COR-L47 (cell line): ENCODE results near the gene EMX2.

Experiments
- DNase-seq: peaks from one replicate; lab custom pipeline; 2025; lab: John Stamatoyannopoulos, UW

Gene EMX2

DNA sequence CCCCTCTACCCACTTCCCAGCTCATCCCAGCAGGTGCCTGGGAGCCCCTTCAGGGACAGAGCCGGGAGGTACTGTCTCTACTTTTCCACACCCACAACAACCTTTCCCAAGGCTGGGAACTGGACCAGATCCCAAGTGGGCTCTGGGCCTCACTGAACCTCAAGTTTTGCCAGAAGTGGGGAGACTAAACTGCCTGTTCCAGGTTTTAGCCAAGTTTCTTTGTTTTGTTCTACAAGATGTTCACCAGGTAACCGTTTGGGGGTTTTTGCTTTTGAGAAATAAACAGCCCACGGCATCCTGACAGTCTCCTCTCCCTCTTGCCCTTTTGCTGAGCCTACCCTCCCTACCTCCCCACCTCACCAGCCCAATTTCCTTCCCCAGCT is 10.6 kb upstream of the EMX2 start:
- DNase-seq: no peak

DNA sequence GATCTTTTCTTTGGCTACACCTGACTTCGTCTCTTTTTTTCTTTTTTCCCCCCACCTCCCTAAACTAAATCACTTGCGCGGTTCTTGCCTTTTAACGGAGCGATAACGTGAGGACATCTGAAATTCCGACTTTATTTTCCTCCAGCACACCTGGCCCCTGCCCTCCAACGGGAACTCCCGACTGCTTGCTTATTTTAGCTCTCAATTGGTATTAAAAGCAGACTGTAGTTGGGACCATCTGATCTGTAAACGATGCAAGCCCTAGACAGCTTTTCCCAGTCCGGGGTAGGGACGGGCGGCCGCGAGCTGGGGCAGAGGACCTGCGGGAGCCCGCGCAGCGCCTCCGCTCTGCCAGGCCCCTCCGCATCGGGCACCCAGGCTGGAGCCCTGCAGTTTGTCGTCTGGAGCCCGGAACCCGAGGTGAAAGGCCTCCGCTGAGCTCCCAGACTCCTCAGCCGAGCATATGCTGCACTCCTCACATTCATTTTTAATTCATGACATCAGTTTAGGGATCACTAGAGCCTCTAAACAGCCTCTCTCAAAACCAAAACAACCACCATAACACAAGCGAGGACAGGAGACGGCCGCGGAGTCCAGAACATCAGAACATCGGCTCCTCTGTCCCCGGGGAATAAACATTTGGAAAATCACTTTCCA is 10.0 kb upstream of the EMX2 start:
- DNase-seq: no peak

- no peak for DNase-seq
Measured at GRCh38 chr10:117533507-117534281, 8.9 kb upstream of the EMX2 start.

DNA sequence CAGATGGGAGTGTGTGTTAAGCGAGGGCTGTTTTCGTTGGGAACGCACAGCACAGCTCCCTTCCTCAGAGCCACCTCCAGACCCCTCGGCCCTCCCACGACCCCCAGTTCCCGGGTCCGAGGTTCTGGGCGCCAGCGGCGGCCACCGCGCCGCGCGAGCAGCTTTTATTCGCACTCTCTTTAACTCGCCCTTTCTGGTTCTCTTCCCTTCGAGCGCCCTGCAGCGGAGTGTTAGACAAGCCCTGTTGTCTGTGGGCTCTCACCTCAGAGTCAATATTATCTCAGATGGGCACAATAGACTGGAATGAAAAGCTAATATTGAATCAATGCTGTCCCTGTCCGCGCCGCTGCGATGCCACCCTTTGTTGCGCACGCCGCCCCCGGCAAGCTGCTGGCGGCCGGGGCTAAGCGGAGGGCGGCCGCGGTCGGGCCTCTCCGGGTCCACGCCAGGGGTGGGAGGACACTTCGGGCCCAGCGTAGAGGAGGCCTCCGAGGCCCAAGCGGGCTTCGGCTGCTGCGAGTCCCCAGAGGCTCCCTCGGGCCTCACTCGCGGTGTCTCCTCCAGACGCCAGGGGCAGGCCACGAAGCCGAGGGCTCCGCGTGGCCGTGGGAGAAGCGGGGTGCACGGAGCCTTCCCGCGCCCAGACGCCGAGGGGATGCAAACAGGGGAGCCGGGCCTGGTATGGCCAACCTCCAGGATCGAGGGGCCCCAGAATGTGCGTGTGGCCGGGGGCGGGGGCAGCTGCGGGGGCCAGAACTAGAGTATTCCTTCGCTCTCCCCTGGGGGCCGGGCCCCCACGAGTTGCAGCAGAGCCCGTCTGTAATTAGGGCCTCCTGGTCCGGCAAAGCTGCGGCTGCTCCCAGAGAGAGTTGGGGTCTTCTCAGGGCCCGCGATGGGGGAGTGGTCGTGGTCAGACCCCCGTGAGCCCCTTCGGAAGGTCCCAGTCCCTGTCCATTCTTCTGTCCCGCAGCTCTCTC is 7.9 kb upstream of the EMX2 start:
- DNase-seq: no peak

DNA sequence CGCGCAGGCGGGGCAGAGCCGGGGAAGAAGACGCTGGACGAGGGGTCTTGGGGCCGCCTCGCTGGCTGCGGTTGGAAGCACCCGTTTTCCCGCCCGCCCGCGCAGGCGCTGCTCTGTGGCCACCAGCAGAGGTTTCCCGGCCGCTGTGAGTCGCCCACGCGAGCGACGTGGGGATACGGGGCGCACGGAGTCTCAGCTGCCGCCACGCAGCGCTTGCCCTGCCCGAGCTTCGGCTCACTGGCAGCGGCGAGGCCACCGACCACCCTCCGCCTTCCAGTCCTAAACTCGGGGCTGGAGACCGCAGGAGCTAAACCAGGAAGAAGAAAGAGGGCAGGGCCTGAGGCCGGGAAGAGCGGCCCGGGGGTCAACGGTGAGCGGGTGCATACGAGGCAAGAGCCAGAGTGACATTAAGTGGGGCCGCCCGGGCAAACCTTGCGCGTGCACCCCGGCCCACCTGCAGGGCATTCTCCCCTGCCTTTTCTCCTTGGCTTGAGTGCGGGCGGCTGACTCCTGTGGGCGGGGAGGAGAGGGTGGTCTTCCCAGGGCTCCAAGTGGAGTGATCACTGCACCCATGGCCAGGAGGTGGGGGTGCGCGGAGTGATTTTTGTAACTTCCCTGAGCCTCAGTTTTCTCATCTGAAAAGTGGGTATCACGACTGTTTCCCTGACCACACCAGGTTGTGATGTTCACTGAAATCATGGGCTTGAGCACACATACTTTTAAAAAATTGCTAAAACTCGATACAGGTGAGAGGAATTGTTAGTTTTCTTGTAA is 7.1 kb upstream of the EMX2 start:
- no peak for DNase-seq

GRCh38 chr10:117536072-117536865 is 6.3 kb upstream of the EMX2 start:
- no peak for DNase-seq

DNA sequence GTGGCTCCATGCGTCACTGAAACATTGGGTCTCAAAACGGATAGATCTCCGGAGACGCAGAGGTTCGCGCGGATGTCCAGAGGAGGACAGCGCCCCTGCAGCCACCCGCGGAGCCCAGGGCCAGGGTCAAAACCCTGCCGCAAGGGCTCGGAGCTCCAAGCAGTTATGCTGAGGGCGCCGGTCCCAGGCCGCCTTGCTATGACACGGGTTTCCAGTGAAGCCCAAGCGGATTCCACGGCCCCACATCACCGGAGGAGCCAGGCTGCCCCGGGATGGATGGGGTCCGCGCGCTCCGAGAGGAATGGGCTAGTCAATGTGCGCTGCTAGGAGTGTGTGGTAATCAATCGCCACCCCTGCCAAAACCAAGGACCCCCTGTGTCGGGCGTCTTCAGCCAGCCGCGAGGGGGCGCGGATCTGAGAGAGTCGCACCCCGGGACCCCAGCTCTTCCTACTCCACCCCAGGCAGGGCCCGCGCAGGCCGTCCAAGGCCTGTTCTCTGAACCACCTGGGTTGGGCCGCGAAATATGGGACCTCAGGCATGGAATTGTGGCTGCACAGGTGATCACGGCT is 5.6 kb upstream of the EMX2 start:
- DNase-seq: no peak

DNA sequence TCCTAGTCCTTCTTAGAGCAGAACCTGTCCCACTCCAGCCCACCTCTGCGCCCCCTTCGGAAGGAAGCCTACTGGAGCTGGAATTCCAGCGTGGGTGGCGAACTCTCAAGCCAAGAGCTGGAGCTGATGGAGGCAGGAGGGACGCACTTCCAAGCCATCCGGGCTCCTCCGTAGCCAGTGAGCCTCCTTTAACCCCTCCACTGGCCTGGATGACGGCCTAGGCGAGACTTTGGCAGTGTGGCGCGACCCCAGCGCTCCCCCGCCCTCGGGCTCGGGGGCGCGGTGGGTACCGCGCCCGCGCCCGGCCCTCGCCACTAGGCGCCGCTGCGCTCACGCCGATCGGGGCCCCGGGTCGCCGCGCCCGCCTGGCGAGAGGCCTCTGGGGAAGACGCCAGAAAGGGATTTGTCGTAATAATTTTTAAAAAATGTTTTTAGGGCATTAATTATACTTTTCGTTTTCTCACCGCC is 5.1 kb upstream of the EMX2 start:
- DNase-seq: no peak

DNA sequence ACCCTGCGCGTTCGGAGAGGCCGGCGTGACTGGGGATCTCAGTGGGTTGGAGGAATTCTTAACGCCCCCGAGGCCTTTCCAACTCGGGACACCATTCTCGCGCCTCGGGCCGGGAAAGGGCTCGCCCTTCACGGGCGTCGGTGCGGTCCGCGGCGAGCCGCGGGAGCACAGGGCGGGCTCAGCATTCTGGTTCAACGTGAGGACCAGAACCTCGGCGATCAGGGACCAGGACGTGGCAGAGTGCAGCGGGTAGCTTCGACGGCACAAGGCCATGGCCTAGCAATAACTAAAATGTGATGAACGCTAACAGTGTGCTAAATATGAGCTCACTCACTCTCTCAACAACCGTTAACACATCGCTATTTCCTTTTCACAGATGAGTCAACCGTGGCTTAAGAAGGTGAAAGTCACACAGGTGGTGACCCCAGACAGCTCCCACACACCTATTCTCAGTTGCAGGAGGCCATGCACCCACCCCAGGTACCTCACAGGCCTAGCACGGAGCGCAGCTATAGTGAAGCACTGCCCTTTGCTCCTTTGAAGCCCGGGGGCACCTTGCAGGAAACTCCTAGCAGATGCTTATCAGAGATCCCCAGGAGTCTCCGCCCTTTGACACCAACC is 4.5 kb upstream of the EMX2 start:
- no peak for DNase-seq

GRCh38 chr10:117539361-117539773 is 3.2 kb upstream of the EMX2 start:
- no peak for DNase-seq

DNA sequence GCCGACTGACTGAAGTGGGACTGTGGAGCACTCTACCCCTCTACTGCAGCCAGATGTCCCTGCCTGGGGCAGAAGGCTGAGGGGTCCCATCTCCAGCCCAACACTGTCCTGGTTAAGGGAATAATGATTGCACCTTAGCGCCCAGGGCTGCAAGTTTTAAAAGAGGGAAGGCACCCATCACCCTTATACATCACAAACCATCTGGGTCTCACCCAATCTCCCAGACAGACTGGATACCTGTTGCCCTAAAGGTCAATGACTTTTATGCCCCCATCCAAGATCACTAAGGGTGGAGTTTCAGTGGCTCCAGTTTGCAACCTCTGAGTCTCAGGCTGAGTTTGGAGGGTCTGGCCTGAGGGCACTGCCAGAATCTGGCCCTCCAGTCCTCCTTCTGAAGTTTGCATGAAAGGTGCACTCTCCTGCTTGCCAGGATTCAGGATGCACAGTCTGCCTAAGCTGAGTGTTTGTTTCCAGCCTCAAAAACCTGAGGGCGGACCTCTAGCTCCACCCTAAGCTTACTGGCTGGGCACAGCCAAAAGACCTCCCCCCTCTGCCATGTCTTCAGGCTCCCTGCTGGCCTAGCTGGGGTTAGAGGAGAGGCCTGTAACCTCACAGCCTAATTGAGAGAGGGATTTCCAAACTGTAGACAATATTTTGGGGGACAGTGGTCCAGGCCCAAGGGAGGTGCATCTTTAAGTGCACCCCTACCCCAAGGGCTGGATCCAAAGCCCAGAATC is 2.5 kb upstream of the EMX2 start:
- no peak for DNase-seq

DNA sequence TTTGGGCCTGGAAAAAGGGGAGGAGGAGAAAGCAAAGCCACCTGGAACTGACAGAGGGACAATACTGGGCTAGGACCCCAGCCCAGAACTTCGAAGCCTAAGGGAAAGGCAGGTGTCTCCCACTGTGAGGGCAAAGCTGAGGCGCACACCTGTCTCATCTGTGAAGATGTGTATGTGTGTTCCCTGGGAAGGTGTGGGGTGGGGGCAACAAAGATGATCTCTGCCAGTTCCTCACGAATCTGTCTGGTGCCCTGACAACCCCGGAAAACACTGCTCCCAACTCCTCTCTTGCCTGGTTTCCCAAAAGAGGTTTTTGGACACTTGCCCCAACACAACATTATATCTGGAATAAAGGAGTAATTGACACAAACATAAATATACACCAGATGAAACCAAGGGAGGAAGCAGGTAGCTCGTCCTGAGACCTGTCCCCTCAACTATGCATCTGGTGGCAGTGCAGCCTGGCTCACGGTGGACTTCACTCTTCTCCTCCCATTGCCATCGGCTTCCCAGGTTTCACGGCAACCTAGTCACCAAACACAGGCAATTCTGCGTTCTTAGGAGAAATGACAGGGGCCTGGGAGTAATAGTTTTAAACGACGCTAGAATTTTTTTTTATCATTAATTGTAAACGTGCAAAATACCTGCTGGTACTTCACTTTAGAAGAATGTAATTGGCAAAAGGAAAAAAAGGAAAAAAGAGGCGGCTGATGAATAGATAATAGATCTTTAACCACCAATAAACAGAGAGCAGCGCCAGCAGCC is 1.7 kb upstream of the EMX2 start:
- DNase-seq: no peak

DNA sequence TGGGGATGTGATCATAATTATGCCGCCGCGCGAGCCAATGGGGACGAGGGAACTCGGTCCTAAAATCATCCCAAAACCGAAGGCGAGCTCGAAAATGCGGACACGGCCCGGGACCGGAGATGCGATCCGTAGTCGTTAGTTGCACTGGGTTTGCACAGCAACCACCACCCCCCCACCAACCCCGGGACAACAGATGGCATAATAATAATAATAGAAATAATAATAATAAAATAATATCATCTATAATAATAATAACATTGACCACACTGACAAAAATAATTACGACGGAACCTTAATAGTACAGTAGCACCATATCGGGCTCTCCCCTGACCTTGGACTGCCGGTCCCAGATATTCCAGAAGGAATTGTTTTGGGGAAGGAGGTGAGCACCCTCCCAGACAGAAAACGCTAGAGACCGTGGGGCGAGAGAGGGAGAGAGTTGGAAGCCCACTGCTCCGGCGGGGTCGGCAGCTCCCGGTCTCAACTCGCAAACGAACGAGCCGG is 1.1 kb upstream of the EMX2 start:
- DNase-seq: peak; percentile 40

GRCh38 chr10:117541909-117542705 is 439 bp upstream of the EMX2 start:
- peak; percentile 72 for DNase-seq

- DNase-seq: no peak
Measured at GRCh38 chr10:117543225-117544003, 868 bp downstream of the EMX2 start.

DNA sequence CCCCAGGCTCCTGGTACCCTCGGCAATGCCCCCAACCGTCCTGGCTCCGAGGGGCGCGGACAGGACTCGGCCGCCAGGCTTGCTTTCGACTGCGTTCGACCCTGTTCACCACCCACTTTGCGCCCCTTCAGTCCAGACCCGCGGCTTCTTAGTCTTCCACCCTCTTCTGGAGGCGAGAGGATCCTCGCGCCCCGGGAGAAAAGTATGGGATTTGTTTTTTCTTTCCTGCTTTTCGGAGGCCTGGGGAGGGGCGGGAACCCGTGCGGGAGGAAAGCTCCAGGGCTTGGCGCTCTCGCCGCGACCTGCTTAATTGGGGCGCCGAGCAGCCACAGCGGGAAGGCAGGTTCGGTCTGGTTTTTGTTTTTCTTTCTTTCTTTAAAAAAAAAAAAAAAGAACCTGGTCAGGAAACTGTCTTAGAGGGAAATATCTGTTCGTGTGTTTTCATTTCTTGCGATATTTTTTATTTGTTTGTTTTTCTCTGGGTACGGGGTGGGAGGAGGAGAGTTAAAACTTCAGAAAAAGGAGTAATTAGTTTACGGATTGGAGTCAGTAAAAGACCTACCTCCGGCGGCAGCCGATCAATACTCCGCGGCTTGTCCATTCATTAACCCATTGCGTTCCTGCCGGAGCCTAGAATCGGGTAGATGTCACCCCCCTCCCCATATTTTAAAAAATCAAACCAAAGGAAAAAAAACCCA is 1.6 kb downstream of the EMX2 start:
- DNase-seq: no peak
